Vagina (tissue), 2 donors: ENCODE measurements around the gene PCNT. TPM values are rescaled to one million over a fixed set of nuclear protein-coding genes. Genes with fewer than 3 reads are reported as not detected.

Source experiments
- DNase-seq, 2 donors: peaks; one replicate each; pipeline ENCODE4 v3.0.0-alpha.2; 2017; ENCODE audit errors: extremely low spot score in 2 of 2
- H3K27ac ChIP-seq: fragments of 200-600 bp; sonication (generic); one replicate; pipeline ENCODE4 v1.5.1; 2019
- H3K27me3 ChIP-seq: fragments of 200-600 bp; sonication (generic); one replicate; pipeline ENCODE4 v1.5.1; 2019
- H3K36me3 ChIP-seq, 2 donors: fragments of 200-600 bp; sonication (generic); one replicate each; pipeline ENCODE4 v1.5.1; 2017 to 2019
- H3K4me1 ChIP-seq: fragments of 200-600 bp; sonication (generic); one replicate; pipeline ENCODE4 v1.5.1; 2019
- H3K4me3 ChIP-seq, 2 donors: fragments of 200-600 bp; sonication (generic); 1 replicate in 1 of 2; 2 replicates in 1 of 2; pipeline ENCODE4 v1.5.1; 2016 to 2019
- H3K9me3 ChIP-seq: fragments of 200-600 bp; sonication (generic); one replicate; pipeline ENCODE4 v1.5.1; 2019
- POLR2A ChIP-seq, 2 donors: fragments of 450-650 bp; IDR thresholded peaks; one replicate each; pipeline ENCODE4 v1.6.1; 2017; ENCODE audit warnings: antibody characterized with exemption in 2 of 2, mild to moderate bottlenecking in 2 of 2, moderate library complexity in 2 of 2
- POLR2AphosphoS5 ChIP-seq, 2 donors: sonication (generic); formaldehyde crosslinking; IDR thresholded peaks; one replicate each; pipeline ENCODE4 v1.9.0; 2017; ENCODE audit warnings: antibody characterized with exemption in 2 of 2, mild to moderate bottlenecking in 2 of 2, low read depth in 1 of 2; ENCODE audit not compliant: insufficient read depth in 1 of 2
- intact Hi-C: fragments of 100-400 bp; cut with DNase I; formaldehyde crosslinking; loops from one replicate; pipeline ENCODE4 v1.15.1; 2023
- total RNA-seq: library from RNA; depleted of rRNA; stranded (reverse); fragments of >200 nt; gene quantifications from one replicate; pipeline ENCODE4 v1.2.3, GENCODE V29; 2016
- TF ChIP-seq, protein P1 (sequence below), 3 experiments: fragments of 450-650 bp in 2 of 3; fragments of 200-600 bp in 1 of 3; sonication (generic) in 1 of 3; IDR thresholded peaks; one replicate each; pipeline ENCODE4 v1.5.1; 2017 to 2019; ENCODE audit warnings: antibody characterized with exemption in 3 of 3, mild to moderate bottlenecking in 2 of 3, moderate library complexity in 2 of 3

Gene PCNT
- total RNA-seq, 1 donor from 2014 or later, result 35.8 TPM

DNA sequence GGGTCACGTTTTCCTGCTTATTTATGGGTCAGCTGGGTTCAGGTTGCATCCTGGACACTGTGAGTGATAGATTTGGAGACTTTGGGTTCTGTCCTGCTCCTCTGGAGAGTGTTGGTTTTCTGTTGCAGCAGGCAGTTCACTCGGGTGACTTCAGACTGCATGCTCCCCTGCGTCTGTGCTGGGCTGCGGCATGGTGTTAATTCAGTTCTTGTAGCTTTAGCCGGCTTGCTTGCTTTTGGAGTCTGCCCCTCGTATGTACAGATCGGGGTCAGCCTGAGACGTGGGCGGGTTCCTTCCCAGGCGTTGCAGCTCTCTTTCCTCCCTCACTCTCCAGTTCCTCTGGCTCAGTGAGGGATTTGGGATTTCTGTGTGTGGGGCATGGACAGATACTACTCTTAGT, 38.0 kb downstream of the PCNT start:
- no peak for DNase-seq
- Histone ChIP-seq H3K27ac (no peak overlapping the region), H3K9me3 (no peaks in the 10 kb centered on the region), H3K4me1 (no peaks in the 10 kb centered on the region), H3K36me3 (peaks cover 0 to 43% of the 10 kb centered on the region in 2 donors), H3K27me3 (no peaks in the 10 kb centered on the region), H3K4me3 (no peak overlapping the region)
- TF ChIP-seq POLR2AphosphoS5 (IDR thresholded peaks at IDR 0.05; ENCODE audit: insufficient read depth in 1 of 2, low read depth in 1 of 2), result no peak
- intact Hi-C loops, result no loop called here

DNA sequence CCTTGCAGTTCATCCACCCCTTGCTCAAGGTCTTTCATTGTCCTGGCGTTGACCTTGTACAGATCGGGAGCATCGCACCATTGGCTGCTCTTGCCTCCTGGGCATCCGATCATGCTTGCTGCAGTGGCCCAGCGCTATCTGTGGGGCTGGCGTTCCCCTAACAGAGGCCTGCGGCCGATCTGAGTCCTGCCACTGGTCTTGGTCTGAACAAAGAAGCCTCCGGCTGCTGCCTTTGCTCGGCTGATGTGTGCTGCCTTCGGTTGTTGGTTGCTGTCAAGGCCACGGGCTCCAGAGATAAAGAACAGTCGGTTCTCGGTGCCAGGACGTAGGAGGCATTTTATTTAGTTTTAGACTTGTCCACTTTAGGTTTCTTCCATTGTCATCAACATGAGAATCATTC, 39.0 kb downstream of the PCNT start:
- Histone ChIP-seq H3K27me3 (no peaks in the 10 kb centered on the region), H3K4me1 (no peaks in the 10 kb centered on the region), H3K27ac (no peak overlapping the region), H3K4me3 (no peak overlapping the region), H3K9me3 (no peaks in the 10 kb centered on the region), H3K36me3 (peaks cover 0 to 45% of the 10 kb centered on the region in 2 donors)
- DNase-seq, result no peak
- intact Hi-C loops, result no loop called here
- no peak for TF ChIP-seq POLR2AphosphoS5 (IDR thresholded peaks at IDR 0.05; ENCODE audit: insufficient read depth in 1 of 2, low read depth in 1 of 2)
- TF ChIP-seq, protein P1, sequence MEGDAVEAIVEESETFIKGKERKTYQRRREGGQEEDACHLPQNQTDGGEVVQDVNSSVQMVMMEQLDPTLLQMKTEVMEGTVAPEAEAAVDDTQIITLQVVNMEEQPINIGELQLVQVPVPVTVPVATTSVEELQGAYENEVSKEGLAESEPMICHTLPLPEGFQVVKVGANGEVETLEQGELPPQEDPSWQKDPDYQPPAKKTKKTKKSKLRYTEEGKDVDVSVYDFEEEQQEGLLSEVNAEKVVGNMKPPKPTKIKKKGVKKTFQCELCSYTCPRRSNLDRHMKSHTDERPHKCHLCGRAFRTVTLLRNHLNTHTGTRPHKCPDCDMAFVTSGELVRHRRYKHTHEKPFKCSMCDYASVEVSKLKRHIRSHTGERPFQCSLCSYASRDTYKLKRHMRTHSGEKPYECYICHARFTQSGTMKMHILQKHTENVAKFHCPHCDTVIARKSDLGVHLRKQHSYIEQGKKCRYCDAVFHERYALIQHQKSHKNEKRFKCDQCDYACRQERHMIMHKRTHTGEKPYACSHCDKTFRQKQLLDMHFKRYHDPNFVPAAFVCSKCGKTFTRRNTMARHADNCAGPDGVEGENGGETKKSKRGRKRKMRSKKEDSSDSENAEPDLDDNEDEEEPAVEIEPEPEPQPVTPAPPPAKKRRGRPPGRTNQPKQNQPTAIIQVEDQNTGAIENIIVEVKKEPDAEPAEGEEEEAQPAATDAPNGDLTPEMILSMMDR (IDR thresholded peaks at IDR 0.05), result no peak
- no peak for TF ChIP-seq POLR2A (IDR thresholded peaks at IDR 0.05)

DNA sequence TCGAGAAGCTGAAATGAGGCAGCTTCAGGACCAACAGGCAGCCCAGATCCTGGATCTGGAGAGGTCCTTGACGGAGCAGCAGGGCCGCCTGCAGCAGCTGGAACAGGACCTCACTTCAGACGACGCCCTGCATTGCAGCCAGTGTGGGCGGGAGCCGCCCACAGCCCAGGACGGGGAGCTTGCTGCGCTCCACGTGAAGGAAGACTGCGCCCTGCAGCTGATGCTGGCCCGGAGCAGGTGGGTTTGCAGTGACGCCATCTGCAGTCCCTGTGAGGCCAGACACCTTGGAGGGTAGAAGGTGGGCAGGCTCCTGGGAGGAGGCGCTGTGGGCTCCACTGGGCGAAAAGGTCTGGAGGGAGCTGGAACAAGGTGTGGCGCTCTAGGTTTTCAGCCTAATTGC, 39.7 kb downstream of the PCNT start:
- Histone ChIP-seq H3K36me3 (peaks cover 0 to 45% of the 10 kb centered on the region in 2 donors), H3K9me3 (no peaks in the 10 kb centered on the region), H3K27ac (no peak overlapping the region), H3K4me1 (no peaks in the 10 kb centered on the region), H3K4me3 (no peak overlapping the region), H3K27me3 (no peaks in the 10 kb centered on the region)
- no peak for DNase-seq
- TF ChIP-seq POLR2AphosphoS5 (IDR thresholded peaks at IDR 0.05; ENCODE audit: insufficient read depth in 1 of 2, low read depth in 1 of 2) (no peak), POLR2A (IDR thresholded peaks at IDR 0.05) (no peak)
- TF ChIP-seq, protein P1 (IDR thresholded peaks at IDR 0.05), result no peak
- intact Hi-C loops, result no loop called here

DNA sequence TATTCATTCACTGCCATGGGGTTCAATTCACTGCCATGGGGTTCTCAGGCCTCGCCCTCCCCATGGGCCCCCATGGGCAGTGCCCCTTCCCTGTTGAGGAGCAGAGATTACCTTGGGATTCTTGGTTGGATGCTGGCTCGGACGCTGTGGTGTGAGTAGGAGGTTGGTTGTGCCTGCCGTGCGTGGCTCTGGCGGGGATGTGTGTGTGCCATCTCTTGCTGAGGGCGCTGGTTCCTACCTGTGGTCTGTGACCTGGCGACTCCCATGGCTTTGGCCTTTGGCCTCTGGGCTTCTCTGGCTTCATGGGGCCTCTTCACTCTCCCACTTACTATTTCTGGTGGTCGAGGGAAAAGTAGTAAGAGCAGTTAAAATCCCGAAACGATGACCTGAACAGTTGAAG, 42.1 kb downstream of the PCNT start:
- intact Hi-C loops, result no loop called here
- no peak overlapping the region for H3K27ac ChIP-seq
- H3K4me3 ChIP-seq, result no peak overlapping the region
- no peak for DNase-seq
- H3K27me3 ChIP-seq, result no peaks in the 10 kb centered on the region
- no peaks in the 10 kb centered on the region for H3K9me3 ChIP-seq
- H3K4me1 ChIP-seq, result no peaks in the 10 kb centered on the region
- TF ChIP-seq, protein P1 (IDR thresholded peaks at IDR 0.05), result no peak
- TF ChIP-seq POLR2A (IDR thresholded peaks at IDR 0.05), result no peak
- no peak for TF ChIP-seq POLR2AphosphoS5 (IDR thresholded peaks at IDR 0.05; ENCODE audit: insufficient read depth in 1 of 2, low read depth in 1 of 2)
- peaks cover 0 to 43% of the 10 kb centered on the region in 2 donors for H3K36me3 ChIP-seq

DNA sequence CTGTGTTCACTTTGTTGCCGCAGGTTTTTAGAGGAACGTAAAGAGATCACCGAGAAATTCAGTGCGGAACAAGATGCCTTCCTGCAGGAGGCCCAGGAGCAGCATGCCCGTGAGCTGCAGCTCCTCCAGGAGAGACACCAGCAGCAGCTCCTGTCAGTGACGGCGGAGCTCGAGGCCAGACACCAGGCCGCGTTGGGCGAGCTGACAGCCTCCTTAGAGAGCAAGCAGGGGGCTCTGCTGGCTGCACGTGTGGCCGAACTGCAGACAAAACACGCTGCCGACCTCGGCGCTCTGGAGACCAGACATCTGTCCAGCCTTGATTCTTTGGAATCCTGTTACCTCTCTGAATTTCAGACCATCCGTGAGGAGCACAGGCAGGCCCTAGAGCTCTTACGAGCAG, 42.6 kb downstream of the PCNT start:
- H3K4me1 ChIP-seq, result no peaks in the 10 kb centered on the region
- no peak overlapping the region for H3K27ac ChIP-seq
- intact Hi-C loops, result no loop called here
- H3K9me3 ChIP-seq, result no peaks in the 10 kb centered on the region
- TF ChIP-seq POLR2AphosphoS5 (IDR thresholded peaks at IDR 0.05; ENCODE audit: insufficient read depth in 1 of 2, low read depth in 1 of 2), result no peak
- no peak for TF ChIP-seq POLR2A (IDR thresholded peaks at IDR 0.05)
- TF ChIP-seq, protein P1 (IDR thresholded peaks at IDR 0.05), result no peak
- no peaks in the 10 kb centered on the region for H3K27me3 ChIP-seq
- no peak for DNase-seq
- H3K36me3 ChIP-seq, result peaks cover 0 to 38% of the 10 kb centered on the region in 2 donors
- H3K4me3 ChIP-seq, result no peak overlapping the region
